HG03378 (cell line): ENCODE results near the gene NFAM1.

Experiments
- ATAC-seq: cut with Tn5 transposase; IDR thresholded peaks from one replicate; pipeline ENCODE4 v1.9.1; 2021; ENCODE audit warnings: mild to moderate bottlenecking, moderate library complexity; ENCODE audit not compliant: unreplicated experiment

The NFAM1 gene

GRCh38 chr22:42363892-42364291 is 68.3 kb downstream of the NFAM1 start:
- ATAC-seq, result no peak

- no peak for ATAC-seq
Measured at GRCh38 chr22:42361523-42361922, 70.7 kb downstream of the NFAM1 start.

- no peak for ATAC-seq
Measured at GRCh38 chr22:42360348-42360747, 71.9 kb downstream of the NFAM1 start.

DNA sequence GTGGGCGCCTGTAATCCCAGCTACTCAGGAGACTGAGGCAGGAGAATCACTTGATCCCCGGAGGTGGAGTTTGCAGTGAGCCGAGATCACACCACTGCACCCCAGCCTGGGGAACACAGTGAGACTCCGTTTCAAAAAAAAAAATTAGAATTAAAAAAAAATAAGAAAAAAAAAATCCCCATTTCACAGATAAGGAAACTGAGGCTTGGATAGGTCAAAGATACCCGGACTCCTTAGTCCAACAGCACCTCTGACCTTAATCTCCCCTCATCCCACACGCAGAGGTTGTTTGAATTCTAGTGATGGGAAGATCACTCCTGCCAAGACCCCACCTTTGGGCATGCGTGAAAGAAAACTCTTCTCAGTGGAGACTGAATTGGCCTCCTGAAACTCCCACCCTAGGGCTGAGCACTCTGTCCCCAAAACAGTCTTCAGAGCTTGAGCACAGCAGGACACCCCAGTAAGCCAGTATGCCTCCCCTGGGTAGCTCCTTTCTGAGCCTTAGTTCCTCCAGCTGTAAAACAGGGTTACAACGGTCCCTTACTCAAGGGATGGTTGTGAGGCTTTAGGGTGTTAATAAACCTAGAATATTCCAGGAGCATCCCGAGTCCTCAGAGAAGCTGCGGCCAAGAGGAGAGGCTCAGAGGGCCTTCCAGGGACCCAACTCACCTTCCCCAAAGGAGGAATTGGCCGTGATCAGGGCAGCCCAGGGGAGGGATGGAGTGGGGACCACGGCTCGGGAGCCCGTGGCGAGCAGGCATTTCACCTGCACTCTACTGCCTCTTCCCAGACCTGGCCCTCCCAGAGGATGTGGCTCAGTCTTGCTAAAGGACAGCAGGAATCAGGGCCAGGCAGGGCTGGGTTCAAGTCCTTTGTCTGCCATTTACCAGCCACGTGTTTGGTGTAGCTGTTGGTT is 73.3 kb downstream of the NFAM1 start:
- ATAC-seq, result no peak

DNA sequence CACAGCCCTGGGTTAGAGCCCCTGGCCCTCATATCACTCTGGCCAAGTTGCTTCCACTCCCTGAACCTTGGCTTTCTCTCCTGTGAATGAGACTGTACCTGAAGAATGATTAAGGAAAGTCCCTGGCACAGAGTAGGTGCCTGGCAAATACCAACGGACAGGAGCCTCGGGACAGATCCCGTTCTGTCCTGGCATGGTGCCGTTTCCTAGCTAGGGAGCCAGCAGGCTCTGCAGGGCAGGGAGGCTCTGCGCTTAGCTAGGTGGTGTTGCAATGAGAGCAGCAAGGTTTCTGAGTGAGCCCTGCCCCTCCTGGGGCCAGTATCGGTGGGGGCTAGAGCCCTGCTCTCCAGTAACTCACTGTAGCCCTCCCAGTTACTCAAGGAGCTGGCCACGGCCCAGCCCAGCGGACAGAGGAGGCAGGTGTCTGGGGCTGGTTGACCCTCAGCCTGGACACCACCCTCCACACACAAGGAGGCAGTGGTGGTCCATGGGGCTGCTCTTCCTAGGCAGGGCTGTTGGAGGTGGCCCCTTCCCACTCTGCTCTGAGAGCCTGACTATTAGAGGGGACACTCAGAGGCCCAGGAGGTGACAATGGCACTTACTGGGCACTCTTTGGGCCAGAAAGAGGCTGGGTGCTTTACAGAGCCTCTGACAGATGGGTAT is 74.4 kb downstream of the NFAM1 start:
- no peak for ATAC-seq

DNA sequence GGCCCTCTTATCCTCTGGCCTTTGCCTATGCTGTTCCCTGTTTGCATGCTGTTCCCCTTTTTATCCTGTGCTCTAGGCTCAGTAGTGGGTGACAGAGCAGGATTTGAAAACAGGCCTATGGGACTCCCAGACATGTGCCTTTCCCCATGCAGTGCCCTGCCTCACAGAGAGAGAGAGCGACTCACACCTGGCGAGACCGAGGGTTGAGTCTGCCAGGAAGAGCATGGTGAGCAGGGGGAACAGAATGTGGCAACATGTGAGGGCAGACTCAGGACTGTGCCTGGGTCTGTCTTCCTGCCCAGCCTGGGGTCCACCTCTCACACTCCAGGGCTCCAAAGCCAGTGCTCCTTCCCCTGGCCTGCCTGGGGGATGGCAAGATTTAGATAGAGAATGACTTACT is 75.0 kb downstream of the NFAM1 start:
- ATAC-seq, result no peak

DNA sequence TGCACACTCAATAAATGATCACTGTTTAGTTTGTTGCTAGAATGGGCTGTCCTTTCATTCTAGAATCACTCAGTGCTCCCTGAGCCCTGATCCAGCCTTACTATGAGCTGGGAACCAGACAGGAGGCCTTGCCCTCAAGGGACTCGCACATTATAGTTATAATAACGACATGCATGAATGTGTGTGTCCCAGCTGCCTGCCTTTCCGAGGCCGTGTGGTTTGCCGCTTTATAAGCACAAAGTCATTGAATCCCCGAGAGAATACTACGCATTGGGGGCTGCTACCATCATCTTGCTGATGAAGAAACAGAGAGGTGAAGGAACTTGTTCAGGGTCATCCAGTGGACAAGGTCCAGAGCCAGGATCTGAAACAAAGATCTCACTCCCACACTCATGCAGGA is 75.7 kb downstream of the NFAM1 start:
- no peak for ATAC-seq

- ATAC-seq, result no peak
Measured at GRCh38 chr22:42353883-42354727, 78.1 kb downstream of the NFAM1 start.

- no peak for ATAC-seq
Measured at GRCh38 chr22:42350373-42350772, 81.8 kb downstream of the NFAM1 start.

DNA sequence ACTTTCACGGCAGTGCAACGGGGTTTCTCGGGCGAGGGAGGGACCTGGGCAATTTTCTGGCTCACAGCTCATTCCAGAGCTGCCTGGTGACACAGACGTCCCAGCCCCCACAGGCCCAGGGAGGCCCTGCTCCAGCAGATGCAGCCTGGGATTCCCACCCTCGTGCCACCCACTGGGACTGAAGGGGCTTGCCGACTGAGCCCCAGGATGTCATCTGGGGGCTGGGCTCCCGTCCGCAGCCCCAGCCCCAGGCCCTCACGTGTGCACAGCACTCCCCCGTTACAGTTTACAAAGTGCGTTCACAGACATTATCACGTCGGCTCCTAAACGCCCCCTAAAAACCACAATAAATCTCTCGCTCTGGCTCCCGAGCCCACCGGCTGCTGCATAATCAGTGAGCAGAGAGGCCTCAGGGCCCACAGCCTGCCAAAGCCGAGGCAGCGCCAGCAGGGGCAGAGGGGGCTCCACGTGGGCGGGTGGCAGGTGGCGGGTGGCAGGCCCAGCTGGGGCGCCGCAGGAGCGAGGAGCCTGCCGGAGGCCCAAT is 84.8 kb downstream of the NFAM1 start:
- no peak for ATAC-seq

DNA sequence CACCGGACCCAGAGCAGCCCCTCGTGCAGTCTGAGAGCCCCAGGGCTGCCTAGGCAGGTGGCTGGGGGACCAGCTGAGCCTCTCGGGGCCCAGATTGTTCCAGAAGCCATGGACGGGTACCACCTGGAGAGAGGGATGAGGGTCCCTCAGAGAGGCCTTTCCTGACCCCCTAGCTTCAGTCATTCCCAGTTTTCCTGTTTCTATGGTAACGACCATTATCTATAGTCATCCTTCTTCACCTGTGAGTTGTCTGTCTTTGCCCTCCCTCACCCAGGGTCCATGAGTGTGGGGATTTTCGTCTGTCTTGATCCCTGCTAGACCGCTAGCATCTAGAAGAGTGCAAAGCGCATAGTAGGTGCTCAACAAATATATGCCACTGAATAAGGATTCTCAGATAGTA is 85.5 kb downstream of the NFAM1 start:
- ATAC-seq, result no peak

GRCh38 chr22:42345458-42345857 is 86.7 kb downstream of the NFAM1 start:
- no peak for ATAC-seq

DNA sequence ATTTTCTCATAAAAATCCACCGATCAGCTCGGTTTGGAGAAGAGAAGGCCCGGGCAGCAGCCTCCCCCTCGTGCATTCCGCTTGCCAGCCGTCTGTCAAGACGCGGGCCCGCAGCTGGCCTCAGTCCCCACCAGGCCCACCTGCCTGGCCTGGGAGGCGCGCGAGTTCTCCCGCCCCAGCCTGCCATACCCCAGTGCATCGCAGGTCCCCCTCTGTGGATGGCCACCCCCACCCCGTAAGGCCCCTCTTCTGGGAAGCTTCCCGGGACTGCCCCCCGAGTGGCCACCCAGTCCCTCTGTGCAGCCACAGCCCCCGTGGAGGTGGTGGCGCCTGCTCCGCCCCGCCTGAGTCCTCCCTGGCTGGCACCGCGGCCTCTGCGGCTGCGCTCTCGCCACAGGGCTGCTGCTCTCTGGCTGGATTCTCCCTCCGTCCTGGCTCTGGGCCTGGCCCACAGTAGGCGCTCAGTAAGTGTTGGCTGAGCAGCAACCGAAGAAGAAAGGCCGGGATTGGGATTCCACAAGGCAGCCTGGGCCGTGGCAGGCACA is 87.8 kb downstream of the NFAM1 start:
- ATAC-seq, result no peak

DNA sequence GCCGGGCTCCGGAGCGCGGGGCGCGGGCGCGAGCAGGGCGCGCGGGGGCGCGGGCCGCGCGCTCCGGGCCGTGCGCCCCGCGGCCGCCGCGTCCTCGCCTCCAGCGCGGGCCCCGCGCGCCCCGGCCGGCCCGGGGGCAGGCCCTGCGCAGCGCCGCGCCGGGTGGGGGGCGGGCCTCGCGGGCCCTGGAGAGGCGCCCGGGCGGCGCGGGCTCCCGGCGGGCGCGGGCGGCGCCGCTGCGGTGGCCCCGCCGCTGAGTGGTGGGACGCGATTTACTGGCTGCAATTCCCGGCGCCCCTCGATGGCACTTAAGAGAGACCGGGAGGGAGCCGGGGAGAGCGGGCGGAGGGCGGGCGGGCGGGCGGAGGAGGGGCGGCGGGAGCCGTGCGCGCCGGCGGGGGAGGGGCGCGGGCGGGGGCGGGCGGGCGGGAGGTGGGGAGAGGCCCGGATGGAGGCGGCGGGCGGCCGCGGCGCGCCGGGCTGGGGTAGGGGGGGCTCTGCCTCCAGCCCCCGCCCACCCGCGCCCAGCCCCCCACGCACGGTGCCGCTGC is 88.6 kb downstream of the NFAM1 start:
- no peak for ATAC-seq

DNA sequence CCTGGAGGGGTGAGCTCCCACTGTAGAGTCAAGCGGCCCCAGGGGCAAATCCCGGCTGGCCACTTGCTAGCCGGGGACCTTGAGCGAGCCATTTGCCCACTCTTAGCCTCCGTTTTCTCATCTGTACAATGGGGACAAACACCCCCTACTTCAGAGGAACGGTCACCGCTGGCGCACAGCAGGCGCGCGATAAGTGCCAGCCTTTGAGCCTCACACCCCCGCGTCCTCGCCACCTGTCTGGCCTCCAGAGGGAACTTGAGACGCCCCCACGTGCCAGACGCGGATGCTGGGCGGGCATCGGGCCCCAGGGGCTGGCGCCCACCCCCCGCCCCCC is 89.1 kb downstream of the NFAM1 start:
- no peak for ATAC-seq

DNA sequence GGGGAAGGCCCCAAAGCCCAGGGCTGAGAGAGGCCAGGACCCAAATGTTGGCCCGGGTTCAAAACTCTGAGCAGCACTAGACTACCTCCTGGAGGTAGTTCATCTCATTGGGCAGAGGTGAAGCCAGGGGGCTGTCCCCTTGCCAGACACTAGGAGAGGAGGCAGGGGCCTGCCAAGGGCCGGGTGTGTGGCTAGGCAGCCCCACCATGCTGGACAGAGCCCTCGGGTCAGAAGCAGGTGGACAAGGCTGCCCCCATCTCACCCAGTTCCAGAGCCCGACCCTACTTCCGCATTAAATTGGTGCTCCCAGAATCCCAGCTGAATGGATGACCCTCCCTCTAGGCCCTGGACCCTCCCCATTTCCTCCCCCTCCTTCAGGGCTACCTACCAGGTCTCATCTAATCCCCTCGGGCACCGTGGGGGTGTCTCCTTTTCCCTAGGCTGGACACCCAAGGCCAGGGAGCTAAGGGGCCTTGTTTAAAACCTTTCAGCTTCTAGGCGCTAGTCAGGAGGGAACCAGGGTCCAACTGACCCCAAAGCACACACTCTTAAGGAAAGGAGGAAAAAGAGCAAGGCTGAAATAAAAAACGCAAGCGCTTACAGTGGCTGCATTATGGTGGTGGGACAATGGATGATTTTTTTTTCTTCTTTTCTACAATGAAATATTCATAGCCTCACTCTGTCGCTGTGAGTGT is 89.6 kb downstream of the NFAM1 start:
- ATAC-seq, result no peak

DNA sequence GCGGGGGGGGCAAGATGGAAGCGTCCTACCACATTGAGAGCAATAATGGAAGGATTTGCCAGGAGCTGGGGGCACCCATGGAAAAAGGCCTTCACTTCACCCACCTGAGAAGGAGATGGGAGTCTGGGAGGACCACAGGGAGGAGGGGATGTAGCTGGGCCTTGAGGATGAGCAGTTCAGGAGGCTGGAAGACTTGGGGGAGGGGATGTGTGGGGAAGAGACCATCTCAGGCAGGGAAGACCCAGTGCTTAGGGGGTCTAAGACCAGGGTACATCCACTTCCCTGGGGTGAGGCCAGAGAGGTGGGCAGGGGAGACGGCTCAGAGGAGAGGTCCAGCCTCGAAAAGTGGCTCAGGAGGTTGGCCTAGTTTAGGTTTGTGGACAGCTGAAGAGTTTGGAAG is 90.4 kb downstream of the NFAM1 start:
- ATAC-seq, result no peak

DNA sequence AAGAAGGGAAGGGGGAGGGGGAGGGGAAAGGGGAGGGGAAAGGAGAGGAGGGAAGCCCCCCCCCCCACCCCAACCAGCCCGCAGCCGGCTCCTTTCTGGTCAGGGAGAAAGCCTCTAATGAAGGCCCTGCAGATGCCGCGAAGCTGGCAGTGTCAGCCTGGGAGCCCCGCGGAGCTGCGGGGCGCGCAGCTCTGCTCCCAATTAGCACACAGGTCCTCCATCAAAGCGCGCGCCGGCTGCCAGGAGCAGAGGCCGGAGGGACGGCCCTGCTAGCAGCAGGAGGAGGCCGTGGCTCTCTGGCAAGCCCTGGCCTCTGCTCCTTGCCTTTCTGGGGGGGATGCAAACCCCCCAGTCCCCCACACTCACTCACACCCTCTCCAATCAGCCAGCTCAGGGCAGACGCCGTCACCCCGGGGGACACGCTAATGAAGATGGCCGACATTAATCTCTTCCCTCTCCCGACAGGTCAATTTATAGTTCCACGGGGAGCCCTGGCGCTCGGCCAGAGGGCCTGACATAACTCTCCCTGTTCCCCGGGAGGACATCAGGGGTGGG is 91.3 kb downstream of the NFAM1 start:
- ATAC-seq, result no peak

- ATAC-seq, result no peak
Measured at GRCh38 chr22:42340150-42340549, 92.1 kb downstream of the NFAM1 start.

DNA sequence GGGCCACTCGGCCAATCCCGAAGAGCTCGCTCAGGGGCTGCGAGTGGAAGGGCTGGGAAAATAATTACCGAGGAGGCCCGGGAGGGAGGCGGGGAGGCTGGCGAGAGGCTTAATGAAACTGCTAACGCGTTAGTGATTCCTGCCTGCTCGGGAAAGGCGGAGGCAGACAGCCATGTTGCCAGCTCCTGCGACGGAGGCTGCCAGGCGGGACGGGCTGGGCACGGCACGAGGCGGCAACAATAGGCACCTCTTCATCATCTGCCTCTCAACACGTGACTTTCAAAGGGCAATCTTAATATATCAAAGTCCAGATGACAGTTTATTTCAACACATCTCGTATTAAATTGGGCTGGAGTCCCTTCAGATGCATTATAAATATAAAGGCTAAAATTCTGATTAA is 93.7 kb downstream of the NFAM1 start:
- no peak for ATAC-seq
